SK-N-SH treated with all-trans-retinoic acid at 6 μM for 48 hours (cell line): ENCODE data around the gene GALNT6.
A peak's percentile ranks its signal among the peaks of the same experiment; 100 is the strongest.

Source experiments
- ATAC-seq: fragments of 200-7000 bp; cut with Tn5 transposase; 3 replicates; pipeline ENCODE4 v1.9.1; 2020; ENCODE audit warnings: mild to moderate bottlenecking, moderate library complexity
- ARNTL ChIP-seq: fragments of 450-650 bp; formaldehyde crosslinking; IDR thresholded peaks from 2 replicates; pipeline ENCODE4 v1.5.0; 2020; ENCODE audit warnings: low read depth, mild to moderate bottlenecking, moderate library complexity, borderline replicate concordance
- CREB5 ChIP-seq: fragments of 250-450 bp; sonication (Bioruptor Pico); IDR thresholded peaks from 2 replicates; pipeline ENCODE4 v1.5.1; 2020; ENCODE audit warnings: low read depth, mild to moderate bottlenecking, moderate library complexity
- CSDC2 ChIP-seq: fragments of 250-450 bp; sonication (Bioruptor Pico); IDR thresholded peaks from 2 replicates; pipeline ENCODE4 v1.5.0; 2020; ENCODE audit warnings: mild to moderate bottlenecking, moderate library complexity
- ESRRG ChIP-seq: fragments of 250-450 bp; sonication (Bioruptor Pico); IDR thresholded peaks from 2 replicates; pipeline ENCODE4 v1.6.1; 2021; ENCODE audit warnings: mild to moderate bottlenecking
- GLIS3 ChIP-seq: fragments of 250-450 bp; sonication (Bioruptor Pico); IDR thresholded peaks from 2 replicates; pipeline ENCODE4 v1.5.0; 2020; ENCODE audit warnings: mild to moderate bottlenecking, moderate library complexity
- ISL1 ChIP-seq: fragments of 250-450 bp; sonication (Bioruptor Pico); IDR thresholded peaks from 2 replicates; pipeline ENCODE4 v2.1.2; 2022; ENCODE audit warnings: mild to moderate bottlenecking, moderate library complexity
- OSR1 ChIP-seq: fragments of 250-450 bp; sonication (Bioruptor Pico); IDR thresholded peaks from 2 replicates; pipeline ENCODE4 v1.8.0; 2022; ENCODE audit warnings: moderate library complexity, mild to moderate bottlenecking, inconsistent platforms
- PPARA ChIP-seq: fragments of 250-450 bp; sonication (Bioruptor Pico); IDR thresholded peaks from 2 replicates; pipeline ENCODE4 v1.5.0; 2020; ENCODE audit warnings: mild to moderate bottlenecking, borderline replicate concordance
- RARB ChIP-seq: fragments of 250-450 bp; sonication (Bioruptor Pico); IDR thresholded peaks from 2 replicates; pipeline ENCODE4 v1.8.0; 2021; ENCODE audit warnings: mild to moderate bottlenecking, moderate library complexity
- SNAI2 ChIP-seq: fragments of 250-450 bp; sonication (Bioruptor Pico); IDR thresholded peaks from 2 replicates; pipeline ENCODE4 v1.5.0; 2020; ENCODE audit warnings: mild to moderate bottlenecking, moderate library complexity
- TCF4 ChIP-seq: fragments of 250-450 bp; sonication (Bioruptor Pico); IDR thresholded peaks from 2 replicates; pipeline ENCODE4 v1.8.0; 2021; ENCODE audit warnings: mild to moderate bottlenecking, moderate library complexity, borderline replicate concordance
- TOX ChIP-seq: fragments of 250-450 bp; sonication (Bioruptor Pico); IDR thresholded peaks from 2 replicates; pipeline ENCODE4 v1.8.0; 2021; ENCODE audit warnings: mild to moderate bottlenecking, moderate library complexity, borderline replicate concordance
- ZC3H10 ChIP-seq: fragments of 250-450 bp; sonication (Bioruptor Pico); IDR thresholded peaks from 2 replicates; pipeline ENCODE4 v1.5.1; 2021; ENCODE audit warnings: mild to moderate bottlenecking, moderate library complexity
- ZFP3 ChIP-seq: fragments of 250-450 bp; sonication (Bioruptor Pico); IDR thresholded peaks from 2 replicates; pipeline ENCODE4 v1.5.0; 2020; ENCODE audit warnings: mild to moderate bottlenecking, moderate library complexity
- ZFP30 ChIP-seq: fragments of 450-650 bp; formaldehyde crosslinking; IDR thresholded peaks from 2 replicates; pipeline ENCODE4 v1.5.0; 2022; ENCODE audit warnings: mild to moderate bottlenecking, moderate library complexity
- ZNF565 ChIP-seq: fragments of 450-650 bp; formaldehyde crosslinking; conservative IDR thresholded peaks from 2 replicates; pipeline ENCODE4 v1.5.0; 2020; ENCODE audit warnings: low read depth, mild to moderate bottlenecking, moderate library complexity
- ZNF70 ChIP-seq: fragments of 450-650 bp; formaldehyde crosslinking; IDR thresholded peaks from 2 replicates; pipeline ENCODE4 v1.5.0; 2020; ENCODE audit warnings: mild to moderate bottlenecking, moderate library complexity
- ZNF8 ChIP-seq: fragments of 450-650 bp; formaldehyde crosslinking; IDR thresholded peaks from 2 replicates; pipeline ENCODE4 v1.5.0; 2020; ENCODE audit warnings: mild to moderate bottlenecking, moderate library complexity
- TF ChIP-seq, protein P1 (sequence below): fragments of 250-450 bp; sonication (Bioruptor Pico); IDR thresholded peaks from 2 replicates; pipeline ENCODE4 v1.5.1; 2021; ENCODE audit warnings: mild to moderate bottlenecking, moderate library complexity
- TF ChIP-seq, protein P2 (sequence below): fragments of 250-450 bp; sonication (Bioruptor Pico); IDR thresholded peaks from 2 replicates; pipeline ENCODE4 v1.5.0; 2020; ENCODE audit warnings: mild to moderate bottlenecking, moderate library complexity
- TF ChIP-seq, protein P3 (sequence below): fragments of 250-450 bp; sonication (Bioruptor Pico); IDR thresholded peaks from 2 replicates; pipeline ENCODE4 v1.8.0; 2020; ENCODE audit warnings: mild to moderate bottlenecking, moderate library complexity, borderline replicate concordance
- TF ChIP-seq, protein P4 (sequence below): fragments of 250-450 bp; sonication (Bioruptor Pico); IDR thresholded peaks from 2 replicates; pipeline ENCODE4 v1.8.0; 2021; ENCODE audit warnings: low read depth, mild to moderate bottlenecking, moderate library complexity, borderline replicate concordance

GALNT6 gene

GRCh38 chr12:51413149-51413548, 21.9 kb upstream of the GALNT6 start:
- no peak for TF ChIP-seq ISL1 (CRISPR knock-in tag)
- TF ChIP-seq, protein P1, sequence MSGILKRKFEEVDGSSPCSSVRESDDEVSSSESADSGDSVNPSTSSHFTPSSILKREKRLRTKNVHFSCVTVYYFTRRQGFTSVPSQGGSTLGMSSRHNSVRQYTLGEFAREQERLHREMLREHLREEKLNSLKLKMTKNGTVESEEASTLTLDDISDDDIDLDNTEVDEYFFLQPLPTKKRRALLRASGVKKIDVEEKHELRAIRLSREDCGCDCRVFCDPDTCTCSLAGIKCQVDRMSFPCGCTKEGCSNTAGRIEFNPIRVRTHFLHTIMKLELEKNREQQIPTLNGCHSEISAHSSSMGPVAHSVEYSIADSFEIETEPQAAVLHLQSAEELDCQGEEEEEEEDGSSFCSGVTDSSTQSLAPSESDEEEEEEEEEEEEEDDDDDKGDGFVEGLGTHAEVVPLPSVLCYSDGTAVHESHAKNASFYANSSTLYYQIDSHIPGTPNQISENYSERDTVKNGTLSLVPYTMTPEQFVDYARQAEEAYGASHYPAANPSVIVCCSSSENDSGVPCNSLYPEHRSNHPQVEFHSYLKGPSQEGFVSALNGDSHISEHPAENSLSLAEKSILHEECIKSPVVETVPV (CRISPR knock-in tag): no peak
- TF ChIP-seq ZFP30 (CRISPR knock-in tag): no peak
- TF ChIP-seq, protein P2, sequence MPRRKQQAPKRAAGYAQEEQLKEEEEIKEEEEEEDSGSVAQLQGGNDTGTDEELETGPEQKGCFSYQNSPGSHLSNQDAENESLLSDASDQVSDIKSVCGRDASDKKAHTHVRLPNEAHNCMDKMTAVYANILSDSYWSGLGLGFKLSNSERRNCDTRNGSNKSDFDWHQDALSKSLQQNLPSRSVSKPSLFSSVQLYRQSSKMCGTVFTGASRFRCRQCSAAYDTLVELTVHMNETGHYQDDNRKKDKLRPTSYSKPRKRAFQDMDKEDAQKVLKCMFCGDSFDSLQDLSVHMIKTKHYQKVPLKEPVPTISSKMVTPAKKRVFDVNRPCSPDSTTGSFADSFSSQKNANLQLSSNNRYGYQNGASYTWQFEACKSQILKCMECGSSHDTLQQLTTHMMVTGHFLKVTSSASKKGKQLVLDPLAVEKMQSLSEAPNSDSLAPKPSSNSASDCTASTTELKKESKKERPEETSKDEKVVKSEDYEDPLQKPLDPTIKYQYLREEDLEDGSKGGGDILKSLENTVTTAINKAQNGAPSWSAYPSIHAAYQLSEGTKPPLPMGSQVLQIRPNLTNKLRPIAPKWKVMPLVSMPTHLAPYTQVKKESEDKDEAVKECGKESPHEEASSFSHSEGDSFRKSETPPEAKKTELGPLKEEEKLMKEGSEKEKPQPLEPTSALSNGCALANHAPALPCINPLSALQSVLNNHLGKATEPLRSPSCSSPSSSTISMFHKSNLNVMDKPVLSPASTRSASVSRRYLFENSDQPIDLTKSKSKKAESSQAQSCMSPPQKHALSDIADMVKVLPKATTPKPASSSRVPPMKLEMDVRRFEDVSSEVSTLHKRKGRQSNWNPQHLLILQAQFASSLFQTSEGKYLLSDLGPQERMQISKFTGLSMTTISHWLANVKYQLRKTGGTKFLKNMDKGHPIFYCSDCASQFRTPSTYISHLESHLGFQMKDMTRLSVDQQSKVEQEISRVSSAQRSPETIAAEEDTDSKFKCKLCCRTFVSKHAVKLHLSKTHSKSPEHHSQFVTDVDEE: no peak
- no peak for TF ChIP-seq ESRRG (CRISPR knock-in tag)
- TF ChIP-seq, protein P3, sequence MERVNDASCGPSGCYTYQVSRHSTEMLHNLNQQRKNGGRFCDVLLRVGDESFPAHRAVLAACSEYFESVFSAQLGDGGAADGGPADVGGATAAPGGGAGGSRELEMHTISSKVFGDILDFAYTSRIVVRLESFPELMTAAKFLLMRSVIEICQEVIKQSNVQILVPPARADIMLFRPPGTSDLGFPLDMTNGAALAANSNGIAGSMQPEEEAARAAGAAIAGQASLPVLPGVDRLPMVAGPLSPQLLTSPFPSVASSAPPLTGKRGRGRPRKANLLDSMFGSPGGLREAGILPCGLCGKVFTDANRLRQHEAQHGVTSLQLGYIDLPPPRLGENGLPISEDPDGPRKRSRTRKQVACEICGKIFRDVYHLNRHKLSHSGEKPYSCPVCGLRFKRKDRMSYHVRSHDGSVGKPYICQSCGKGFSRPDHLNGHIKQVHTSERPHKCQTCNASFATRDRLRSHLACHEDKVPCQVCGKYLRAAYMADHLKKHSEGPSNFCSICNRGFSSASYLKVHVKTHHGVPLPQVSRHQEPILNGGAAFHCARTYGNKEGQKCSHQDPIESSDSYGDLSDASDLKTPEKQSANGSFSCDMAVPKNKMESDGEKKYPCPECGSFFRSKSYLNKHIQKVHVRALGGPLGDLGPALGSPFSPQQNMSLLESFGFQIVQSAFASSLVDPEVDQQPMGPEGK (CRISPR knock-in tag): no peak
- TF ChIP-seq TOX (CRISPR knock-in tag): no peak
- TF ChIP-seq GLIS3 (CRISPR knock-in tag): no peak
- no peak for TF ChIP-seq CREB5 (CRISPR knock-in tag)
- no peak for TF ChIP-seq ZFP3 (CRISPR knock-in tag)
- ATAC-seq: no peak

DNA sequence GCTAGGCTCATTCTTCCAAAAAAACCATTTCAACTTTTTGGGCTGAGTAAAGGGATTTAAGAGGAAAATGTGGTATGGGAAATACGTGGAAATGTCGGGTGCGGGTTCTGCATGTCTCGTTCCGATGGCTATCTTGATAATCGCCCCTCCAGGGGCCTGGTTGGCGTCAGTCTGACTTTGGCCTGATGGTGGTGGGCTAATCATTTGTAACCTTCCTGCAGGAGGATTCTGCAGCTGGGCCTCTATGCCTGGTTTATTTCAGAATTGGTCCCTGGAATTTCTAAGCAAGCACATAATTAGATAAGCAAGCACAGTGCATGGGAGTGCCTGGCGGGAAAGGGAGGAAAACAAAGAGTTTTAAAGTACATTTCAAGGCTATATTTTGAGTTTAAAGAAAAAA, 18.6 kb upstream of the GALNT6 start:
- peak; percentile 75; the same call in 2 of the 3 replicates for ATAC-seq
- TF ChIP-seq ZFP3 (CRISPR knock-in tag) (peak; percentile 69), ISL1 (CRISPR knock-in tag) (peak; percentile 84), RARB (CRISPR knock-in tag) (no peak), CREB5 (CRISPR knock-in tag) (peak; percentile 59; the same call in 1 of the 2 replicates), PPARA (CRISPR knock-in tag) (no peak), TOX (CRISPR knock-in tag) (no peak), ZNF70 (CRISPR knock-in tag) (0 out of 2 replicates have a peak, but pooled peaks have one; percentile 19), ESRRG (CRISPR knock-in tag) (peak; percentile 56), ZNF565 (CRISPR knock-in tag) (0 out of 2 replicates have a peak, but pooled peaks have one; percentile 14), ZC3H10 (CRISPR knock-in tag) (no peak), CSDC2 (0 out of 2 replicates have a peak, but pooled peaks have one; percentile 24), SNAI2 (CRISPR knock-in tag) (peak; percentile 96), ZFP30 (CRISPR knock-in tag) (peak; percentile 64; the same call in 1 of the 2 replicates), OSR1 (CRISPR knock-in tag) (no peak), ARNTL (CRISPR knock-in tag) (no peak), GLIS3 (CRISPR knock-in tag) (peak; percentile 76; the same call in 1 of the 2 replicates), TCF4 (CRISPR knock-in tag) (peak; percentile 98), ZNF8 (CRISPR knock-in tag) (peak; percentile 58)
- TF ChIP-seq, protein P4, sequence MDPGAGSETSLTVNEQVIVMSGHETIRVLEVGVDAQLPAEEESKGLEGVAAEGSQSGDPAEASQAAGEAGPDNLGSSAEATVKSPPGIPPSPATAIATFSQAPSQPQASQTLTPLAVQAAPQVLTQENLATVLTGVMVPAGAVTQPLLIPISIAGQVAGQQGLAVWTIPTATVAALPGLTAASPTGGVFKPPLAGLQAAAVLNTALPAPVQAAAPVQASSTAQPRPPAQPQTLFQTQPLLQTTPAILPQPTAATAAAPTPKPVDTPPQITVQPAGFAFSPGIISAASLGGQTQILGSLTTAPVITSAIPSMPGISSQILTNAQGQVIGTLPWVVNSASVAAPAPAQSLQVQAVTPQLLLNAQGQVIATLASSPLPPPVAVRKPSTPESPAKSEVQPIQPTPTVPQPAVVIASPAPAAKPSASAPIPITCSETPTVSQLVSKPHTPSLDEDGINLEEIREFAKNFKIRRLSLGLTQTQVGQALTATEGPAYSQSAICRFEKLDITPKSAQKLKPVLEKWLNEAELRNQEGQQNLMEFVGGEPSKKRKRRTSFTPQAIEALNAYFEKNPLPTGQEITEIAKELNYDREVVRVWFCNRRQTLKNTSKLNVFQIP: no peak
- TF ChIP-seq, protein P1 (CRISPR knock-in tag): peak; percentile 80; the same call in 1 of the 2 replicates
- TF ChIP-seq, protein P3 (CRISPR knock-in tag): peak; percentile 59
